Measurements from ENCODE around the gene ICAM4. TPM values are rescaled to one million over a fixed set of nuclear protein-coding genes. Genes with fewer than 3 reads are reported as not detected.

Gene ICAM4
- total and polyA plus RNA-seq, 2 donors from 2014 or later: 0.85 to 1.1 TPM

GRCh38 chr19:10294368-10294697, 7.6 kb downstream of the ICAM4 start:
- Histone ChIP-seq H3K27me3 (ENCODE audit: control insufficient read depth, insufficient read depth, low read length) (peaks cover 46% of the 10 kb centered on the region), H3K9ac (ENCODE audit: low read length in 3 of 3) (no peak overlapping the region), H3K36me3 (ENCODE audit: control insufficient read depth in 2 of 3, insufficient read depth in 3 of 3, low read length in 3 of 3) (no peaks in the 10 kb centered on the region), H3K9me3 (ENCODE audit: control insufficient read depth in 2 of 3, insufficient read depth in 1 of 3, low read length in 3 of 3) (no peaks in the 10 kb centered on the region), H3K27ac (ENCODE audit: low read depth in 2 of 2, low read length in 2 of 2) (no peak overlapping the region), H3K4me3 (ENCODE audit: low read length in 3 of 3) (no peak overlapping the region), H3K4me1 (ENCODE audit: control insufficient read depth in 2 of 3, insufficient read depth in 2 of 3, low read depth in 1 of 3, low read length in 3 of 3) (peaks cover 0 to 36% (median 3%) of the 10 kb centered on the region in 3 donors)
- TF ChIP-seq CTCF (IDR thresholded peaks at IDR 0.05; ENCODE audit: borderline replicate concordance, extremely low read depth, insufficient read depth): no peak
- no peak for FAIRE-seq
- intact Hi-C loops (cut with DNase I): no loop called here
- peak in 2 of 5 donors; percentile 27 to 46 for DNase-seq

- H3K9me3 ChIP-seq (ENCODE audit: control insufficient read depth in 2 of 3, insufficient read depth in 1 of 3, low read length in 3 of 3): no peaks in the 10 kb centered on the region
- intact Hi-C loops (cut with DNase I): no loop called here
- no peak overlapping the region for H3K9ac ChIP-seq (ENCODE audit: low read length in 3 of 3)
- H3K4me1 ChIP-seq (ENCODE audit: control insufficient read depth in 2 of 3, insufficient read depth in 2 of 3, low read depth in 1 of 3, low read length in 3 of 3): peaks cover 0 to 36% (median 3%) of the 10 kb centered on the region in 3 donors
- no peak overlapping the region for H3K4me3 ChIP-seq (ENCODE audit: low read length in 3 of 3)
- DNase-seq (peak in 1 of 5 donors; percentile 26), FAIRE-seq (no peak)
- peaks cover 44% of the 10 kb centered on the region for H3K27me3 ChIP-seq (ENCODE audit: control insufficient read depth, insufficient read depth, low read length)
- no peak for TF ChIP-seq CTCF (IDR thresholded peaks at IDR 0.05; ENCODE audit: borderline replicate concordance, extremely low read depth, insufficient read depth)
- H3K27ac ChIP-seq (ENCODE audit: low read depth in 2 of 2, low read length in 2 of 2): no peak overlapping the region
- no peaks in the 10 kb centered on the region for H3K36me3 ChIP-seq (ENCODE audit: control insufficient read depth in 2 of 3, insufficient read depth in 3 of 3, low read length in 3 of 3)
Observed at GRCh38 chr19:10295305-10295846, 8.6 kb downstream of the ICAM4 start.

GRCh38 chr19:10295847-10296591, 9.3 kb downstream of the ICAM4 start:
- intact Hi-C loops (cut with DNase I): no loop called here
- TF ChIP-seq CTCF (IDR thresholded peaks at IDR 0.05; ENCODE audit: borderline replicate concordance, extremely low read depth, insufficient read depth): no peak
- H3K4me1 ChIP-seq (ENCODE audit: control insufficient read depth in 2 of 3, insufficient read depth in 2 of 3, low read depth in 1 of 3, low read length in 3 of 3): peaks cover 0 to 29% (median 3%) of the 10 kb centered on the region in 3 donors
- no peak overlapping the region for H3K27ac ChIP-seq (ENCODE audit: low read depth in 2 of 2, low read length in 2 of 2)
- H3K9me3 ChIP-seq (ENCODE audit: control insufficient read depth in 2 of 3, insufficient read depth in 1 of 3, low read length in 3 of 3): no peaks in the 10 kb centered on the region
- no peak overlapping the region for H3K4me3 ChIP-seq (ENCODE audit: low read length in 3 of 3)
- H3K9ac ChIP-seq (ENCODE audit: low read length in 3 of 3): no peak overlapping the region
- H3K36me3 ChIP-seq (ENCODE audit: control insufficient read depth in 2 of 3, insufficient read depth in 3 of 3, low read length in 3 of 3): no peaks in the 10 kb centered on the region
- peaks cover 42% of the 10 kb centered on the region for H3K27me3 ChIP-seq (ENCODE audit: control insufficient read depth, insufficient read depth, low read length)
- DNase-seq (peak in 1 of 5 donors; percentile 36), FAIRE-seq (no peak)

Data from kidney (tissue), 14 donors.